ENCODE data around the gene CCL4.
"Not testable (repeated sequence)": the region's sequence is repeated elsewhere in the genome, so short reads cannot be mapped to it uniquely, and the experiment has no call there.

CCL4 gene

DNA sequence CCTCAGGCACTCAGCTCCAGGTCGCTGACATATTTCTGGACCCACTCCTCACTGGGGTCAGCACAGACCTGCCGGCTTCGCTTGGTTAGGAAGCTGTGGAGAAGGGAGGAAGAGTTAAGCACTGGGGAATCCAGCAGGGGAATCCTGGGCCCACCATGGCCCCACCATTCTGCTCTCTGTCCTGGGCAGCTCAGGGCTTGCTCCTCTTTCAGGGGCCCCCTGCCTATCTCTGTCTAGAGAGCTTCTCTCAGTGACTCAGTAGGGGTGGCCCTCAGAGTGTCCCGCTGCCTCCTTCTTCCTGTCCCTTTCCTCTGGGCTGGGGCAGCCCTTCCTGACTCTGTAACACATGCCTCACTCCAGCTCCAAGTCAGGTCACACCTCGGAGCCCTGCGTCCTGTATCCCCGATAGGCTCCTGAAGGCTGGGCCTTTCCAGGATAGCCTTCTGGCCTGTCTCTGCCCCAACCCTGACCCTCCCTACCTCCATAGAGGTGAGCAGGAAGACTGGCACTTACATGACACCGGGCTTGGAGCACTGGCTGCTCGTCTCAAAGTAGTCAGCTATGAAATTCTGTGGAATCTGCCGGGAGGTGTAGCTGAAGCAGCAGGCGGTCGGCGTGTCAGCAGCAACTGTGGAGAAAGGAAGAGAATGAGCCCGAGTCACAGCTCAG lies 14.8 kb upstream of the CCL4 start:
- DNase-seq = no peak

DNA sequence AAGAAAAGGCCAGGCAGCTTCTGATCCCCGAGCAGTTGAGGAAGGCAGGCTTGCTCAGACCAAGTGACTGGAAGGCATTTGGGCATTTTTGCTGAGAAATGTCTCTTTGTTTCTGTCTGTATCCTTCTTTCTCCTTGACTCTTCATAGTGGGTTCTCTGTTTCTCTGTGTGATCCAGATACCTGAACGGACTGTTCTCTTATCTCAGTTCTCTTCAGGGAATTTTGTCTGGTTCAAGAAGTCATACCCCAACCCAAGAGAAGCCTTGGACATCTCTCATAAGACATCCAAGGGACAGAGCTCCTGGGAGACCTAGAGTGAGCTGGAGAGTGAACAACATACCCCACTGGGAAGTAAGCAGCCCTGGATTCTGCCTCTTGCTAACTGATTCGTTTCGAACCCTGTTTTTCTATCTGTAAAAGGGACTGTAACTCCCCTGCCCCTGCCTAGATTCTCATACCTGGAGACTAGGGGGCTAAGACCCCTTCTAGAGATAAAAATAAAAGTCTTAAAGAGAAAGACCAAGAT lies 14.2 kb upstream of the CCL4 start:
- no peak for DNase-seq

DNA sequence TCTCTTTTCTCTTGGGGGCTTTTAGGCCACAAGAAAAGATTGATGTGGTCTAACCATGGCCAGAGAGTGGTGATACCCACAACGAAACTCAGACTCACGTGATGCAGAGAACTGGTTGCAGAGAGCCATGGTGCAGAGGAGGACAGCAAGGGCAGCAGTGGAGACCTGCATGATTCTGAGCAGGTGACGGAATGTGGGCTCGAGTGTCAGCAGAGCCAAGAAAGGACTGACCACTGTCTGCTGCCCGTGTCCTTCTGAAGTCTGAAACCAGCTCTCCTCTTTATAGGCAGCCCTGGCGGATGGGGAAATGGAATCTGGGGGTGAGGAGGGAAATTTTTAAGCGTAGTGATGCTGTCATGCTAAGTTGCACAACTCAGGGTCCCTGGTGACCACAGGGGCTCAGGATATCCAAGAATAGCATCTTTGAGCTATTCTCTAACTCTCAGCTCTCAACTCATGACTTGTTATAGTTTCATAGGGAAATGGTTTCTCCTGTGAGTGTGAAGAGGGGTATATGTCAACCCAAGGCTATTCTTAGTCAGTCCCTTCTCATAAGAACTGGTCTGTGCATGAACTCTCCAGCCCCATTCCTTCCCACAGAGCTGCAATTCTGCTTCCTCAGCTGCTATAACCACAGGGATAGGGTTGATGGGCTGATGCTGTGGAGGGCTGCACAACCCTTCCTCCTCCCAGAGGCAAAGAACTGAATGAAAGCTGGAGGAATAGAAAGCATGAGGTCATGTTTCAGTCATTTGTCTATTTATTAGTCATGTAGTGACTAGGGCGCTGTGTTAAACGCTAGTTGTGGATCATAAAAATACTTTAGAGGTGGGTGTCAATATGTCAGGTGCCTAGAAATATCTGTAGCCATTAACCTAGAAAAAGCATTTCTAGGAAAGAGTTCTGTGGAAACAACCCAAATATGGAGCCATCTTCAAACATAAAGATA lies 13.5 kb upstream of the CCL4 start, which contains the start of gene CCL3:
Gene CCL3, minus strand, starts transcription at position 256 of the 949 bp plus-strand sequence. Its CDS starts 85 bp downstream, at position 171.
- DNase-seq = peak in 6 of 14 donors; percentile 7 to 51 (median 17)

DNA sequence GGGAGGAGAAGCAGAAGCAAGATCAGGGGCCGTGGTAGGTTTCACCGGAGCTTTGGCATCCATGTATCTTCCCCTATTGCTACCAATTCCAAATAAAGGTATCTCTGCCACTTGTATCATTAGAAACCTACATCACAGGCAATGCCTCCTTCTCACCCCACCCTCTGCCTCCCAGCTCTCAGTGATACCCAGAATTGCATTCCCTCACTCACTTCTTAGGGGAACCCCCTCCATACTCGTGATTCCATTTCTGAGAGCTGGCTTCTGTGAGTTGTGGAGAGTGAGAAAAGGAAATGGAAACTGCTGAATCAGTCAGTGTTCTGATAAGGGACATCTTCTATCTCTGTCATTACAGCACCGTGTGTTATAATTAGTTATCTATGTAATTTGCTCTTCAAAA lies 11.4 kb upstream of the CCL4 start:
- DNase-seq = no peak

- not testable (repeated sequence) for DNase-seq
Observed at GRCh38 chr17:36092715-36093114, 10.9 kb upstream of the CCL4 start.

DNA sequence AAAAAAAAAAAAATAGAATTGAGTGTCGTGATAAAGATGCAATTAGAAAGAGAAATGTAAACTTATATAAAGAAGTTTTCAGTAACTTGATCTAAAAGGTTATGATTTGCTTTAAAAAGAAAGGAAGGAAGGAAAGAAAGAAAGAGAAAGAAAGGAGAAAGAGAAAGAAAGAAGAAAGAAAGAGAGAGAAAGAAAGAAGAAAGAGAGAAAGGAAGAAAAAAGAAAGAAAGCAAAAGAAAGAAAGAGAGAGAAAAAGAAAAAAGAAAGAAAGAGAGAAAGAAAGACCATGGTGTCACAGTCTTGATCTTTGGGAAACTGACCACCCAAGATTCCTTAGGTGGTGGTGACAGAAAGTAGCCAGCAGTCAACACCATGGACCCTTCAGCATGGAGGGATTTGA lies 9.4 kb upstream of the CCL4 start:
- DNase-seq = no peak

DNA sequence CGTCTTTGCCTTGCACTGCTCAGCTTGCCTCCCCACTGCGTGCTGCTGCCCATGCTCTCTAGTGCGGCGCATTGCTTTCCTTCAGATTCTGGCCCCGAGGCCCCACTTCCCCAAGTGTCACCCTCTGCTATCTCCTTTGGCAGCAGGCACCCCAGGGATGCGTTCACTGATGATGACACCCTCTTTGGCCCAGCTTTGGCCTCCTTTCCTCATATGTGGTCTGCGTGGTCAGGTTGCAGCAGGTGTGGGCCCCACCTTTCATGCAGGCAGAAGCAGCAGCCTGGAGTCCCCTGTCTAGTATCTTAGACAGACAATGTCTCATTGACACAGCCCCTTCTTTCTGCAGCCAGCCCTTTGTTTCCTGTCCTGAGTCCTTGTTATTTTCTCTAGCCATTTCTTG lies 8.9 kb upstream of the CCL4 start:
- no peak for DNase-seq

- no peak for DNase-seq
Observed at GRCh38 chr17:36095992-36096391, 7.6 kb upstream of the CCL4 start.

DNA sequence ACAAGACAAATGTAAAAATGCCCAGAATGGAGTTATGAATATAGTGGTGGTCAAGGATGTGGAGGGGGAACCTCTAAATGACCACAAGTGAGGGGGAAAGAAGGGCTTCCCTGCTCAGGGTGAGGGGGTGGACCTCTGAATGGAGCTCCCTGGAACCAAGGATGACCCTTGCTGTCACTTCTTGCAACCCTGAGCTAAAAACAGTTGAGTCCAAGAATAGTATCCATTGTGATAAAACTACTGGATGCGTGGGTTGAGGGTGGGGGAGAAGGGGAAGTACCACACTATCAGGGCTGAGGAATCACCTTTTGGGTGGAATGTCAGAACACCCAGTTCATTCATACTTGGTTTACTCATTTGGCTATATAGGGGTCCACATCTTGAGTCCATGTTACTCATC lies 4.6 kb upstream of the CCL4 start:
- DNase-seq = not testable (repeated sequence)

DNA sequence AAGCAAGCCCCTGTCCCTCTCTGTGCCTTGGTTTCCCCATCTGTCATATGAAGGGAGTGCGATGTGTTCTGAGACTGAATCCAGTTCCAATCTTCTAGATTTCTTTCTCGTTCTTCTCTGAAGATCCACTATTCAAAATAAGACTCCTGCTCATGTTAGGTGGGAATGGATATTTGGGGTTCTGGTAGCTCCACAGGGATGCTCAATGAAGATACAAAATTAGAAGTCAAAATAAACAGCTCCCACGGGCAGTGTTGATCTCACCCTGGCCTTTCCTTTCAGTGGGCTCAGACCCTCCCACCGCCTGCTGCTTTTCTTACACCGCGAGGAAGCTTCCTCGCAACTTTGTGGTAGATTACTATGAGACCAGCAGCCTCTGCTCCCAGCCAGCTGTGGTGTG lies 619 bp downstream of the CCL4 start:
- DNase-seq = not testable (repeated sequence)

DNA sequence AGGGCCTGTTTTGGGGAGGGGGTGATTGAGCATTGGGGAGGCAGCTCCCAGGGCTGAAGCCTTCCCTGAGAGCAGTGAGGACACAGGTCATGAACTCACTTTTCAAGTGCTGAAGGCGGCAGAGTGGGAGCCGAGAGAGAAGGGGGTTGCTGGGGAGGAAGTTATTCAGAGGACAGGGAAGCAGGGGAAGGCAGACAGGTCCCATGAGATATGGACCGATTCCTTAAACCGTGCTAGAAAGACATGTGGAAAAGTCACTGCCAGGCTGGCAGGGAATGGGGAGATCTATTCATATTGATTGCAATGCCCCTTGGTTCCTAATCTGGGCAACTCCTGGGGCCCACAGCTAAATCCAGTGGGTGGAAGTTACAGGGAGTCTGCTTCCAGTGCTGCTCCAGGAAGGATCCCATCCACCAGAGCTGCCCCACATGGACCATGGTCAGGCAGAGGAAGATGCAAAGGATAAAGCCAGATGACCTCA lies 1.1 kb downstream of the CCL4 start:
- DNase-seq = no peak

- DNase-seq = no peak
Observed at GRCh38 chr17:36105781-36106492, 2.3 kb downstream of the CCL4 start.

DNA sequence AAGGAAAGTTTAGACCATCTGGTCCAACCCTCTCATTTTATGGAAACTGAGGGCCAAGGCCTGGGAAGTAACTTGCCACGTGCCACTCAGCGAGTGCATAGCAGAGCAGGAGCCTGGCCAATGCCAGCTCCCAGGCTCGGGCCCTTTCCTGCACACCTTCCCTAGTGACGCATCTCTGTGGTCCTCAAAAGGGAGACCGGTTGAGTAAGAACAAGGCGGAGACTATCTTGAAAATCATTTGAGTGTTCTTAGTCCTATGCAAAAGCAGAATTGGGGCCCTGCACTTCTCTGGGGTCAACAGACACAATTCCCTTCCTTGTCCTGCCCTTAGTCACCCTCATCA lies 2.8 kb downstream of the CCL4 start:
- DNase-seq = no peak

GRCh38 chr17:36107660-36108059 lies 4.0 kb downstream of the CCL4 start:
- DNase-seq = no peak

- not testable (repeated sequence) for DNase-seq
Observed at GRCh38 chr17:36108265-36108664, 4.6 kb downstream of the CCL4 start.

GRCh38 chr17:36111068-36111490 lies 7.5 kb downstream of the CCL4 start:
- DNase-seq = no peak

- no peak for DNase-seq
Observed at GRCh38 chr17:36112572-36112971, 8.9 kb downstream of the CCL4 start.

- not testable (repeated sequence) for DNase-seq
Observed at GRCh38 chr17:36113131-36113530, 9.5 kb downstream of the CCL4 start.

DNA sequence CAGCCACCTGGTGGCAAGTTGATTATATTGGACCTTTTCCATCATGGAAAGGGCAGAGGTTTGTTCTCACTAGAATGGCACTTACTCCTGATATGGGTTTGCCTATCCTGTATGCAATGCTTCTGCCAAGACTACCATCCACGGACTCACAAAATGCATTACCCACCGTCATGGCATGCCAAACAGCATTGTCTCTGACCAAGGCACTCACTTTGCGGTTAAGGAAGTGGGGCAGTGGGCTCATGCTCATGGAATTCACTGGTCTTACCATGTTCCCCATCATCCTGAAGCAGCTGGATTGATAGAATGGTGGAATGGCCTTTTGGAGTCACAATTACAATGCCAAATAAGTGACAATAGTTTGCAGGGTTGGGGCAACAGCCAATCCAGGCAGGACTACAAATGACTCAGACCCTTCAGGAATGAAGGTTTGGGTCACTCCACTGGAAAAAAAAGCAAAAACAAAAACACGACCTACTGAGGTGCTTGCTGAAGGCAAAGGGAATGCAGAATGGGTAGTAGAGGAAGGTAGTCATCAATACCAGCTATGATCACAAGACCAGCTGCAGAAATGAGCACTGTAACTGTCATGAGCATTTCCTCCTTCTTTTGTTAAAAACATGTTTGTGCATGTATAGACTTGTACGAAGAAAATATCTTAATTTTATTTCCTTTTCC lies 11.5 kb downstream of the CCL4 start:
- not testable (repeated sequence) for DNase-seq

GRCh38 chr17:36115649-36115977 lies 12.0 kb downstream of the CCL4 start:
- DNase-seq = not testable (repeated sequence)

GRCh38 chr17:36117505-36118382 lies 14.1 kb downstream of the CCL4 start:
- no peak for DNase-seq
